Subcutaneous abdominal adipose tissue (tissue), 5 donors: ENCODE measurements around the gene GCG.

Experiments used
- H3K27ac ChIP-seq: one replicate; pipeline ENCODE4 v1.7.0; 2013; ENCODE audit warnings: low read depth, mild to moderate bottlenecking, inconsistent platforms, low read length, moderate library complexity
- H3K27me3 ChIP-seq, 5 donors: one replicate each; pipeline ENCODE4 v1.7.0; 2013; ENCODE audit warnings: low read length in 5 of 5, inconsistent platforms in 1 of 5; ENCODE audit not compliant: control insufficient read depth in 5 of 5, insufficient read depth in 4 of 5
- H3K36me3 ChIP-seq, 5 donors: one replicate each; pipeline ENCODE4 v1.7.0; 2013; ENCODE audit warnings: low read length in 5 of 5; ENCODE audit not compliant: control insufficient read depth in 5 of 5, insufficient read depth in 5 of 5
- H3K4me1 ChIP-seq, 5 donors: one replicate each; pipeline ENCODE4 v1.7.0; 2013; ENCODE audit warnings: low read length in 5 of 5, mild to moderate bottlenecking in 3 of 5, moderate library complexity in 1 of 5; ENCODE audit not compliant: control insufficient read depth in 5 of 5, insufficient read depth in 5 of 5
- H3K4me3 ChIP-seq, 5 donors: one replicate each; pipeline ENCODE4 v1.7.0; 2013; ENCODE audit warnings: low read length in 5 of 5, low read depth in 1 of 5
- H3K9ac ChIP-seq, 5 donors: one replicate each; pipeline ENCODE4 v1.7.0; 2013; ENCODE audit warnings: low read length in 5 of 5, mild to moderate bottlenecking in 4 of 5, moderate library complexity in 3 of 5
- H3K9me3 ChIP-seq, 5 donors: one replicate each; pipeline ENCODE4 v1.7.0; 2013; ENCODE audit warnings: low read length in 5 of 5; ENCODE audit not compliant: control insufficient read depth in 5 of 5
- donor health status: healthy.
- donor health status: healthy.
- donor health status: healthy.
- donor health status: healthy.
- donor health status: healthy.

The GCG gene

DNA sequence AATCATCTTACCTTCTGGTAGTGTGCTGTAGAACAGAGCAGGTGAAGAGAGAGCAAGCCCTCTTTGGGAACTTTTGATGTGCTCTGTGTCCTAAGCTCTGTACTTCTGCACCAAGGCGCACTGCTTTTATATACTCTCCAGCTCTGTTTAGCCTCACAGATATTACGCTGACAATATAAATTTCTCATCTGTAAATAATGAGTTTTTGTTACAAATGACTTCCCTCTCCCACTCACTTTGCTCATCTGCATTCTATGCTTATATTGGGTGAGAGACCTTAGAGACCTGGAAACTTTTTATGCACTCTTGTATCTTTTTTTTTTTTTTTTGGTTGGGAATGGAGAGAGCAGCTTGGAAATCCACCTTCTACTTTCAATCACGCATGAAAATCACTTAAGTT lies at the start of gene GCG:
Gene GCG (minus strand): TSS at position 101 of the 400 bp plus-strand sequence. CDS start 3,069 bp downstream, outside the sequence.
- Histone ChIP-seq H3K27me3 (no peaks in the 10 kb centered on the region), H3K9me3 (no peaks in the 10 kb centered on the region), H3K4me1 (peaks cover 0 to 7% (median 0%) of the 10 kb centered on the region in 5 donors), H3K4me3 (no peak within 1 kb of the TSS), H3K9ac (no peak within 1 kb of the TSS), H3K27ac (no peak within 1 kb of the TSS), H3K36me3 (no peaks in the 10 kb centered on the region)

GRCh38 chr2:162200636-162201035 lies 48.6 kb upstream of the GCG start:
- Histone ChIP-seq H3K27ac (no peak overlapping the region), H3K9me3 (no peaks in the 10 kb centered on the region), H3K36me3 (peaks cover 0 to 2% (median 0%) of the 10 kb centered on the region in 5 donors), H3K4me3 (no peak overlapping the region), H3K4me1 (no peaks in the 10 kb centered on the region), H3K27me3 (no peaks in the 10 kb centered on the region), H3K9ac (no peak overlapping the region)

- peaks cover 0 to 2% (median 0%) of the 10 kb centered on the region in 5 donors for H3K36me3 ChIP-seq
- H3K4me1 ChIP-seq: no peaks in the 10 kb centered on the region
- no peak overlapping the region for H3K4me3 ChIP-seq
- H3K9ac ChIP-seq: no peak overlapping the region
- no peak overlapping the region for H3K27ac ChIP-seq
- H3K9me3 ChIP-seq: no peaks in the 10 kb centered on the region
- H3K27me3 ChIP-seq: no peaks in the 10 kb centered on the region
Observed at GRCh38 chr2:162199913-162200312, 47.9 kb upstream of the GCG start.

DNA sequence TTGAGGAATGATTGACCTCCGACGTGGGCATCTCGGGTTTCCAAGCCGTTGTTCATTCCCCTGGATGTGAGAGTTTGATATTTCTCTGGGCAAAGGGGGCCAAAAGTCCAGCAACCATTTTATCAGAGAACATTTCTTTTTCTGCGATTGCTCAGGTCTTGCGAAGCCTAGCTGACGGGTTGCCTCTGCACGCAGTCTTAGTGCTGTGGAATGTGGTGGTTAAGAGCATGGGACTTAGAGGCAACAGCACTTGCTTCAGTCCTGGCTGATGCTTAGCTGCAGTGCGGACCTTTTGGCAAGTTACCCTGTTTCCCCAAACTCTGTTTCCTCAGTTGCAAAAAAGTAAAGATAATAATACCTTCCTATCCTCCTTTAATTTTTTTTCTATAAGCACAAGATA lies 46.2 kb upstream of the GCG start:
- Histone ChIP-seq H3K27ac (no peak overlapping the region), H3K4me1 (no peaks in the 10 kb centered on the region), H3K9ac (no peak overlapping the region), H3K4me3 (no peak overlapping the region), H3K9me3 (no peaks in the 10 kb centered on the region), H3K27me3 (no peaks in the 10 kb centered on the region), H3K36me3 (peaks cover 0 to 2% (median 0%) of the 10 kb centered on the region in 5 donors)

DNA sequence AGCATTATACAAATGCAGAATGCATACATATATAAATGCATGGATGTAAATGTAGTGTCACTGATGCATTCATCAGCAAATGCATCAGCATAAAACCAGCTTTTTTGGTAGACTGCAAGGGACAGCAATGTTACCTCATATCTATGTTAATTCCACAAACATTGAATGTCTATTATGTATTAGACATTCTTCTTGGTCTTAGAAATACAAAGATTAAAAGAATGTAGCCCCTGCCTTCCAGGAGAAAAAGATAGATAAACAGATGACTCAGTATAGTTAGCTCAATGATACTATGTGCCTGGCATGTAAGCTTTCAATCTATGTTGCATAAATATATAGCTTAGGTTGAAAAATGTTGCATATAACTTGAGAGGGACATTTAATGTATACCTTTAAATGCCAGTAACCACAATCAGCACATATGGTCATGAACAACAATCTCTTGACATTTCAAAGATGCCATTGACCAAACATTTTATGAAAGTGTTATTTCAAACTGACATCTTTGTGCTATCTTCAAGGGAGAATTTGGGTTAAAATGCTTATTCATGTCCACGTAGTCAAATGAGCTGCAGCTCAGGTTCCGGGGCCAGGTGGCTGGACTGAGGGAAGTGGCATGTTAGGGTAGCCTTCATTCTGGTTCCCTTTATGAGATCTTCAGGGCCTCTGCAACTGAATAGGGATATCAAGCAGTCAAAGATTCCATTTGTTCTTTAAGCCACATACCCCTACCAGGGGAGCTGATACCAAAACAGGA lies 45.2 kb upstream of the GCG start:
- Histone ChIP-seq H3K4me1 (no peaks in the 10 kb centered on the region), H3K27me3 (no peaks in the 10 kb centered on the region), H3K4me3 (no peak overlapping the region), H3K27ac (no peak overlapping the region), H3K36me3 (peaks cover 0 to 2% (median 0%) of the 10 kb centered on the region in 5 donors), H3K9ac (no peak overlapping the region), H3K9me3 (no peaks in the 10 kb centered on the region)

DNA sequence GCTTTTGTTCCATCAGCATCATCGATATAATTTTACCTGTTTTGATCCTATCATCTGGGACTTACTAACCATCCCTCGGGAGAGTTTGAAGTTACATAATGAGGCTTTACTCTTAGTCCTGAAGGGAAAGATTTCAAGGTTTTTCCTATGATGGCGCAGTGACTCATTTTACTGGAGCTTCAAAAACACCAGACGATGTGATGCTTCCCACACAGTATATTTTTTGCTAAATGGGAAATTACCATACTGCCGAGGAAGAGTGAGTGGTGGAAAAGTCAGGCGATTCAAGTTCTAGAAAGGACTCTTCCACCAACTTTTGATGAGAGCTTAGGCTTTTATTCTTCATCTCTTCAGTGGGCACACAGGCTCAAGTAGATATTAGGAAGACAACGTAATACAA lies 44.6 kb upstream of the GCG start:
- no peaks in the 10 kb centered on the region for H3K4me1 ChIP-seq
- H3K9ac ChIP-seq: no peak overlapping the region
- no peaks in the 10 kb centered on the region for H3K27me3 ChIP-seq
- H3K9me3 ChIP-seq: no peaks in the 10 kb centered on the region
- no peak overlapping the region for H3K27ac ChIP-seq
- no peak overlapping the region for H3K4me3 ChIP-seq
- H3K36me3 ChIP-seq: peaks cover 0 to 2% (median 0%) of the 10 kb centered on the region in 5 donors

DNA sequence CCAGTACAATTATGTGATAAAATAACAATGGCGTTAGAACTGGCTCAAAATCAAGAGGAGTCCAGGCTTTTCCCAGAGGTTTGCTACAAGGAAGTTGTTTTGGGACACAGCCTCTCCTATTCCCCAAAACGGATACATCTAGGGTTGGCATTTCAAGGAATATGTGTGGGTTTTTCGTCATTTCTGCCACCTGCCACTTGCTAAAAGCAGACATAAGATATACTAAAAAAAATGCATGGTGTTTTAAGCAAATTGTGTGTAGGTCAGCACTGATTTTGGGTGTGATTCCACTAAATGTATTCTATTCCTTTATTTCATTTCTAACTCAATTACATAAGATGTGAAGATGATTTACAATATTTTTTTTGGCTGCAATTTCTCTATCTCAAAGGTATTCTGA lies 36.4 kb upstream of the GCG start:
- Histone ChIP-seq H3K4me1 (peaks cover 2 to 26% (median 14%) of the 10 kb centered on the region in 5 donors), H3K4me3 (no peak overlapping the region), H3K36me3 (no peaks in the 10 kb centered on the region), H3K9me3 (no peaks in the 10 kb centered on the region), H3K27ac (no peak overlapping the region), H3K27me3 (no peaks in the 10 kb centered on the region), H3K9ac (no peak overlapping the region)

GRCh38 chr2:162185541-162186232 lies 33.6 kb upstream of the GCG start:
- Histone ChIP-seq H3K9ac (no peak overlapping the region), H3K27ac (no peak overlapping the region), H3K4me1 (peaks cover 2 to 26% (median 14%) of the 10 kb centered on the region in 5 donors), H3K9me3 (no peaks in the 10 kb centered on the region), H3K27me3 (no peaks in the 10 kb centered on the region), H3K36me3 (no peaks in the 10 kb centered on the region), H3K4me3 (no peak overlapping the region)

- no peak overlapping the region for H3K27ac ChIP-seq
- no peaks in the 10 kb centered on the region for H3K9me3 ChIP-seq
- H3K4me3 ChIP-seq: no peak overlapping the region
- no peaks in the 10 kb centered on the region for H3K36me3 ChIP-seq
- no peak overlapping the region for H3K9ac ChIP-seq
- H3K4me1 ChIP-seq: peaks cover 2 to 26% (median 14%) of the 10 kb centered on the region in 5 donors
- no peaks in the 10 kb centered on the region for H3K27me3 ChIP-seq
Observed at GRCh38 chr2:162184821-162185450, 32.9 kb upstream of the GCG start.

DNA sequence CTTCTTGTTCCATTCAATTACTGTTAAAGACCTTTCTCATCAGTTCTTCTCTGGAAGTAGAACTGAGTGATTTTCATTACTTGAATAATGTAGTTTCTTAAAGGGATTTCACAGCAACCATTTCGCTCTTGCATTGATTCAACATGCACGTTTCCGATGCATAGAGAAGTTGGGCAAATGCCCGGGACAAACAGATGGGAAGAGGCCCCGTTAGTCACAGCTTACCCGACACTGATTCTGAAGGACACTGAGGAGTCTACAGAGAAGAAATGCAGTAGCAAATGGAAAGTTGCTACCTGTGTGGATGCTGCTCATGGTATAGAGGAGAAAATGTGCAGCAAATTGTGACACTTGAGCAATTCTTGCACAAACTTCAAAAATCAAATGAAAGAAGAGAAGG lies 32.3 kb upstream of the GCG start:
- no peak overlapping the region for H3K9ac ChIP-seq
- H3K4me1 ChIP-seq: peaks cover 2 to 26% (median 14%) of the 10 kb centered on the region in 5 donors
- H3K4me3 ChIP-seq: no peak overlapping the region
- no peaks in the 10 kb centered on the region for H3K27me3 ChIP-seq
- no peaks in the 10 kb centered on the region for H3K9me3 ChIP-seq
- H3K27ac ChIP-seq: no peak overlapping the region
- H3K36me3 ChIP-seq: no peaks in the 10 kb centered on the region
